Left ventricle myocardium inferior (tissue), 1 donor: ENCODE results near the gene MINPP1. TPM values are rescaled to one million over a fixed set of nuclear protein-coding genes. Genes with fewer than 3 reads are reported as not detected.

Experiments
- DNase-seq: peaks from one replicate; pipeline ENCODE4 v3.0.0-alpha.2; 2020
- H3K27ac ChIP-seq: fragments of 200-600 bp; replicated peaks from 2 replicates; pipeline ENCODE4 v1.8.0; 2021
- H3K27me3 ChIP-seq: fragments of 200-600 bp; 2 replicates; pipeline ENCODE4 v1.8.0; 2021; ENCODE audit warnings: low read depth
- H3K36me3 ChIP-seq: fragments of 200-600 bp; 2 replicates; pipeline ENCODE4 v1.8.0; 2021
- H3K4me1 ChIP-seq: fragments of 200-600 bp; 2 replicates; pipeline ENCODE4 v1.8.0; 2021
- H3K4me3 ChIP-seq: fragments of 200-600 bp; 2 replicates; pipeline ENCODE4 v1.8.0; 2021; ENCODE audit warnings: mild to moderate bottlenecking, moderate library complexity
- H3K9me3 ChIP-seq: fragments of 200-600 bp; replicated peaks from 2 replicates; pipeline ENCODE4 v1.8.0; 2021
- CTCF ChIP-seq: fragments of 200-600 bp; IDR thresholded peaks from 2 replicates; pipeline ENCODE4 v1.8.0; 2021; ENCODE audit warnings: antibody characterized with exemption, mild to moderate bottlenecking, borderline replicate concordance
- intact Hi-C: fragments of 100-400 bp; cut with micrococcal nuclease; formaldehyde crosslinking; loops from one replicate; pipeline ENCODE4 v1.11.0; 2022
- microRNA-seq: library from miRNA; unstranded; fragments of <30 nt; microRNA quantifications from one replicate; pipeline ENCODE4 v1.2.0, GENCODE V29; 2020
- total RNA-seq: library from RNA; stranded (reverse); fragmentation: NEBNext Ultra II Directional; extraction: Animal tissue kit (Norgen Biotek cat#: 25700); gene quantifications from one replicate; pipeline ENCODE4 v1.2.1, GENCODE V29; 2021
- donor health status: DM: no; HTN: yes; CAD: no; lungs with severe emphysema.

MINPP1 gene
- total RNA-seq, 1 donor from 2014 or later = 5.4 TPM

GRCh38 chr10:87596351-87596750 lies 91.7 kb downstream of the MINPP1 start:
- intact Hi-C loops = no loop called here
- Histone ChIP-seq H3K27me3 (no peaks in the 10 kb centered on the region), H3K27ac (no peak overlapping the region), H3K4me1 (peaks cover 19% of the 10 kb centered on the region), H3K36me3 (no peaks in the 10 kb centered on the region), H3K4me3 (no peak overlapping the region), H3K9me3 (no peaks in the 10 kb centered on the region)
- TF ChIP-seq CTCF = no peak
- no peak for DNase-seq

DNA sequence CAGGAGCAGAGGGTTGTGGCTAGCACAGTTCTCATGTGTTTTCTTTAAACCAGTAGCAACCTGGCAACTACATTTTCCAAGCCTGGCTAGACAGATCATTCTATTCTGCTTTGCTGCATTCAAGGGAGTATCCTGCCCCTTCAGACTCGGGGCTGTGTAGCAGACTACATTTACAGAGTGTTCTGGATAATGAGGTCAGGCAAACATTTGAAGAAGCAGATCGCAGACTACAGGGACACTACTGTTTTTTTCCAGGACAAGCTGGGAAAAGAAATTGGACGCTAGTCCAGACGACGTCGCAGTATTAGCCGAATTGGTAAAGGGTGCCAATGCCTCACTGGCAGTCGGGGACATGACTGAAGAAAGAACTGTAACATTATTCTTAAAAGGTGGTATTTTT lies 94.0 kb downstream of the MINPP1 start:
- no peak overlapping the region for H3K27ac ChIP-seq

DNA sequence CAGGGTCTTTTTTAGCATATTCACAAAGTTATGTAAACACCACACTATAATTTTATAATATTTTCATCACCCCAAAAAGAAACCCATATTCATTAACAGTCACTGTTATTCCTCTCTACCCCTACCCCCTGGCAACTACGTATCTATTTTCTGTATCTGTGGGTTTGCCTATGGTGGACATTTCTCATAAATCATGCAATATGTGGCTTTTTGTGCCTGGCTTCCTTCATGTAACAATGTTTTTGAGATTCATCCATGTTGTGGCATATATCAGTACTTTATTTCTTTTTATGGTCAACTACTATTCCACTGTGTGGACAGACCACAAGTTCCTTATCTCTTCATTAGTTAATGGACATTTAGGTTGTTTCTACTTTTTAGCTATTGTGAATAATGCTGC lies 95.9 kb downstream of the MINPP1 start:
- no peaks in the 10 kb centered on the region for H3K36me3 ChIP-seq
- H3K27ac ChIP-seq = no peak overlapping the region
- H3K4me1 ChIP-seq = no peaks in the 10 kb centered on the region
- TF ChIP-seq CTCF = no peak
- no peaks in the 10 kb centered on the region for H3K9me3 ChIP-seq
- intact Hi-C loops = no loop called here
- DNase-seq = no peak
- no peak overlapping the region for H3K4me3 ChIP-seq
- H3K27me3 ChIP-seq = no peaks in the 10 kb centered on the region

More for the DNA sequence above, 94.0 kb downstream of the MINPP1 start:
- no peak overlapping the region for H3K4me3 ChIP-seq
- no peaks in the 10 kb centered on the region for H3K27me3 ChIP-seq
- no peaks in the 10 kb centered on the region for H3K36me3 ChIP-seq
- peaks cover 15% of the 10 kb centered on the region for H3K4me1 ChIP-seq
- H3K9me3 ChIP-seq = no peaks in the 10 kb centered on the region
- no peak for DNase-seq
- intact Hi-C loops = no loop called here
- TF ChIP-seq CTCF = no peak

Small RNA genes within 50 kb of the gene (microRNA-seq; reads per million reads assigned to microRNA genes)
- gene MIR4678 = not detected

Other genes starting within 250 kb of the MINPP1 start
- gene NUTM2D, start 147.1 kb upstream of the MINPP1 start, total RNA-seq = 6.0 TPM
- 10.6 TPM for gene PAPSS2, start 155.0 kb downstream of the MINPP1 start, total RNA-seq